HL-60 (cell line): ENCODE measurements around the gene SULT2A1.

ENCODE experiments used
- DNase-seq, 2 experiments: peaks; one replicate each; pipeline ENCODE4 v3.0.0-alpha.2; 2010 to 2020; ENCODE audit warnings: low read depth in 1 of 2, low spot score in 1 of 2
- H3K27ac ChIP-seq: fragments of 250-450 bp; sonication (Bioruptor Pico); replicated peaks from 2 replicates; pipeline ENCODE4 v1.5.1; 2020; ENCODE audit warnings: mild to moderate bottlenecking, moderate library complexity
- H3K27me3 ChIP-seq: fragments of 250-450 bp; sonication (Bioruptor Pico); 2 replicates; pipeline ENCODE4 v1.5.1; 2021; ENCODE audit warnings: mild to moderate bottlenecking, moderate library complexity; ENCODE audit not compliant: insufficient read depth, poor library complexity, severe bottlenecking
- H3K4me3 ChIP-seq: replicated peaks from 2 replicates; pipeline ENCODE4 v1.5.1; 2011; ENCODE audit warnings: mild to moderate bottlenecking, control low read depth, low read length; ENCODE audit not compliant: insufficient read depth
- CTCF ChIP-seq: IDR thresholded peaks from one replicate; pipeline ENCODE4 v1.5.1; 2011; ENCODE audit warnings: low read length, control low read depth, inconsistent platforms; ENCODE audit not compliant: insufficient read depth
- GABPA ChIP-seq: IDR thresholded peaks from 2 replicates; pipeline ENCODE4 v1.6.1; 2012; ENCODE audit warnings: low read depth
- POLR2AphosphoS5 ChIP-seq: IDR thresholded peaks from 2 replicates; pipeline ENCODE4 v1.6.1; 2012; ENCODE audit warnings: low read depth
- REST ChIP-seq: IDR thresholded peaks from 2 replicates; pipeline ENCODE4 v1.6.1; 2012; ENCODE audit warnings: low read depth; ENCODE audit not compliant: insufficient replicate concordance
- SPI1 ChIP-seq: IDR thresholded peaks from 2 replicates; pipeline ENCODE4 v1.6.1; 2012; ENCODE audit warnings: low read depth, mild to moderate bottlenecking, borderline replicate concordance

Gene SULT2A1

GRCh38 chr19:47839411-47839810 lies 46.7 kb downstream of the SULT2A1 start:
- no peak overlapping the region for H3K4me3 ChIP-seq
- DNase-seq: no peak
- TF ChIP-seq CTCF: no peak
- TF ChIP-seq SPI1: no peak
- no peak for TF ChIP-seq REST
- no peak for TF ChIP-seq POLR2AphosphoS5
- H3K27me3 ChIP-seq: no peaks in the 10 kb centered on the region
- no peak overlapping the region for H3K27ac ChIP-seq

- Histone ChIP-seq H3K27me3 (no peaks in the 10 kb centered on the region), H3K27ac (no peak overlapping the region), H3K4me3 (no peak overlapping the region)
- DNase-seq: no peak
- TF ChIP-seq SPI1 (no peak), REST (no peak), CTCF (no peak), POLR2AphosphoS5 (no peak), GABPA (no peak)
Measured at GRCh38 chr19:47836038-47836437, 50.1 kb downstream of the SULT2A1 start.

- no peak for DNase-seq
- Histone ChIP-seq H3K27me3 (no peaks in the 10 kb centered on the region), H3K4me3 (no peak overlapping the region), H3K27ac (no peak overlapping the region)
- TF ChIP-seq POLR2AphosphoS5 (no peak), CTCF (no peak), GABPA (no peak)
Measured at GRCh38 chr19:47832723-47833122, 53.4 kb downstream of the SULT2A1 start.

GRCh38 chr19:47826800-47827199 lies 59.3 kb downstream of the SULT2A1 start:
- no peak for DNase-seq
- H3K27ac ChIP-seq: no peak overlapping the region
- no peaks in the 10 kb centered on the region for H3K27me3 ChIP-seq
- TF ChIP-seq GABPA (no peak), CTCF (no peak)
- H3K4me3 ChIP-seq: no peak overlapping the region
